Endodermal cell (in vitro differentiated cells): ENCODE measurements around the gene GRIP1. TPM values are rescaled to one million over a fixed set of nuclear protein-coding genes. Genes with fewer than 3 reads are reported as not detected.

ENCODE experiments used
- DNase-seq: peaks from one replicate; pipeline ENCODE4 v3.0.0-alpha.2; 2017
- H3K27ac ChIP-seq: 2 replicates; pipeline ENCODE4 v1.5.1; 2013; ENCODE audit warnings: mild to moderate bottlenecking, low read depth, low read length, moderate library complexity
- H3K27me3 ChIP-seq: 2 replicates; pipeline ENCODE4 v1.6.1; 2013; ENCODE audit warnings: mild to moderate bottlenecking, low read length, moderate library complexity; ENCODE audit not compliant: insufficient read depth, control insufficient read depth, poor library complexity, severe bottlenecking
- H3K36me3 ChIP-seq: 2 replicates; pipeline ENCODE4 v1.7.0; 2013; ENCODE audit warnings: mild to moderate bottlenecking, low read length, moderate library complexity; ENCODE audit not compliant: control insufficient read depth, insufficient read depth
- H3K4me1 ChIP-seq: one replicate; pipeline ENCODE4 v1.7.0; 2013; ENCODE audit warnings: low read length; ENCODE audit not compliant: control insufficient read depth, insufficient read depth
- H3K4me3 ChIP-seq: 2 replicates; pipeline ENCODE4 v1.5.1; 2013; ENCODE audit warnings: mild to moderate bottlenecking, low read length, moderate library complexity
- H3K9ac ChIP-seq: 2 replicates; pipeline ENCODE4 v1.6.1; 2013; ENCODE audit warnings: mild to moderate bottlenecking, low read length, moderate library complexity; ENCODE audit not compliant: poor library complexity, severe bottlenecking; ENCODE audit errors: extremely low read depth
- H3K9me3 ChIP-seq: 2 replicates; pipeline ENCODE4 v1.6.1; 2013; ENCODE audit warnings: mild to moderate bottlenecking, low read length, moderate library complexity; ENCODE audit not compliant: control insufficient read depth
- H3K27ac Mint-ChIP-seq: 2 replicates; pipeline ENCODE4 v1.8.0; 2020; ENCODE audit warnings: mixed read lengths
- H3K27me3 Mint-ChIP-seq: 2 replicates; pipeline ENCODE4 v1.8.0; 2021; ENCODE audit warnings: mild to moderate bottlenecking, mixed read lengths; ENCODE audit not compliant: insufficient read depth
- H3K36me3 Mint-ChIP-seq: 2 replicates; pipeline ENCODE4 v1.8.0; 2020; ENCODE audit warnings: low read depth, mixed read lengths
- H3K4me1 Mint-ChIP-seq: 2 replicates; pipeline ENCODE4 v1.8.0; 2020; ENCODE audit warnings: mixed read lengths
- H3K4me3 Mint-ChIP-seq: 2 replicates; pipeline ENCODE4 v1.8.0; 2020; ENCODE audit warnings: mild to moderate bottlenecking, moderate library complexity, mixed read lengths
- H3K9me3 Mint-ChIP-seq: 2 replicates; pipeline ENCODE4 v1.8.0; 2020; ENCODE audit warnings: mild to moderate bottlenecking, mixed read lengths
- CTCF ChIP-seq: fragments of 200-600 bp; sonication (generic); conservative IDR thresholded peaks from 2 replicates; pipeline ENCODE4 v1.5.0; 2021; ENCODE audit warnings: antibody characterized with exemption, mild to moderate bottlenecking
- WGBS, 2 experiments: methylation state at CpG; one replicate each; pipeline versions ENCODE4 v1.1.5 to v1.1.7; 2013; ENCODE audit warnings: missing lambda C conversion rate in 2 of 2, mixed read lengths in 1 of 2; ENCODE audit not compliant: insufficient coverage in 1 of 2, insufficient read length in 1 of 2; 5-methylcytosine and 5-hydroxymethylcytosine counted together
- total RNA-seq, 2 donors: library from RNA; stranded (reverse); fragmentation: NEBNext Ultra II Directional in 1 of 2; extraction: Animal tissue kit (Norgen Biotek cat#: 25700) in 1 of 2; gene quantifications; 2 replicates in 1 of 2; 3 replicates in 1 of 2; pipeline ENCODE4 v1.2.1, GENCODE V29; 2021

The GRIP1 gene
- total RNA-seq, 2 donors from 2014 or later: 41.0 to 47.6 TPM

GRCh38 chr12:66664076-66664475 lies 14.8 kb downstream of the GRIP1 start:
- Histone ChIP-seq H3K36me3 (no peaks in the 10 kb centered on the region), H3K9me3 (no peaks in the 10 kb centered on the region), H3K4me1 (no peaks in the 10 kb centered on the region), H3K27me3 (no peaks in the 10 kb centered on the region), H3K4me3 (no peak overlapping the region), H3K27ac (no peak overlapping the region), H3K9ac (no peak overlapping the region)
- no peak overlapping the region for H3K4me3 Mint-ChIP-seq
- H3K4me1 Mint-ChIP-seq: peaks cover 8% of the 10 kb centered on the region
- 94% methylated on average over 1 of the region's 1 CpG; no CpG with 5 or more reads in 1 of the 2 experiments for WGBS, 2 experiments
- H3K27ac Mint-ChIP-seq: no peak overlapping the region
- TF ChIP-seq CTCF: no peak
- DNase-seq: no peak
- no peaks in the 10 kb centered on the region for H3K9me3 Mint-ChIP-seq
- H3K36me3 Mint-ChIP-seq: no peaks in the 10 kb centered on the region
- no peaks in the 10 kb centered on the region for H3K27me3 Mint-ChIP-seq

GRCh38 chr12:66663611-66664010 lies 15.3 kb downstream of the GRIP1 start:
- Histone ChIP-seq H3K27ac (no peak overlapping the region), H3K27me3 (no peaks in the 10 kb centered on the region), H3K36me3 (no peaks in the 10 kb centered on the region), H3K4me3 (no peak overlapping the region), H3K4me1 (no peaks in the 10 kb centered on the region), H3K9ac (no peak overlapping the region), H3K9me3 (no peaks in the 10 kb centered on the region)
- WGBS, 2 experiments: 89 to 93% methylated on average over 4 to 5 of the region's 5 CpGs
- no peak overlapping the region for H3K27ac Mint-ChIP-seq
- H3K36me3 Mint-ChIP-seq: no peaks in the 10 kb centered on the region
- no peak for DNase-seq
- H3K4me3 Mint-ChIP-seq: no peak overlapping the region
- no peaks in the 10 kb centered on the region for H3K9me3 Mint-ChIP-seq
- peaks cover 8% of the 10 kb centered on the region for H3K4me1 Mint-ChIP-seq
- no peaks in the 10 kb centered on the region for H3K27me3 Mint-ChIP-seq
- TF ChIP-seq CTCF: no peak

- Histone ChIP-seq H3K27me3 (no peaks in the 10 kb centered on the region), H3K4me1 (no peaks in the 10 kb centered on the region), H3K9me3 (no peaks in the 10 kb centered on the region), H3K4me3 (no peak overlapping the region), H3K27ac (no peak overlapping the region), H3K9ac (no peak overlapping the region), H3K36me3 (no peaks in the 10 kb centered on the region)
- 81 to 100% methylated on average over 1 of the region's 1 CpG for WGBS, 2 experiments
- Mint-ChIP-seq H3K36me3 (no peaks in the 10 kb centered on the region), H3K27ac (no peak overlapping the region), H3K4me1 (peaks cover 4% of the 10 kb centered on the region), H3K9me3 (no peaks in the 10 kb centered on the region), H3K27me3 (no peaks in the 10 kb centered on the region), H3K4me3 (no peak overlapping the region)
- no peak for TF ChIP-seq CTCF
- DNase-seq: no peak
Observed at GRCh38 chr12:66662729-66663128, 16.1 kb downstream of the GRIP1 start.
